Measurements from ENCODE around the gene DCP1A. TPM values are rescaled to one million over a fixed set of nuclear protein-coding genes. Genes with fewer than 3 reads are reported as not detected.

Gene DCP1A
- total and polyA plus RNA-seq, 2 donors (not counting 3 experiments of a cell fraction or from before 2014, with no cell fraction given): 32.3 to 38.0 TPM

- CTCF ChIA-PET: interaction anchor here (1.2 to 2.7 kb wide), 2 partner anchors 12 to 55 kb away, joined by 3 to 13 read pairs; no protein-coding TSS in a partner anchor
These were observed 72.3 kb downstream of the DCP1A start for GRCh38 chr3:53274938-53275605.

More at GRCh38 chr3:53274938-53275605, 72.3 kb downstream of the DCP1A start:
- Histone ChIP-seq H3K9me1 (replicated peaks; ENCODE audit: control insufficient read depth, extremely low read depth, insufficient read depth, low read length) (no peaks in the 10 kb centered on the region), H3K4me2 (ENCODE audit: insufficient read depth, low read length) (no peak overlapping the region), H3K9me3 (replicated peaks; ENCODE audit: control insufficient read depth, insufficient read depth, low read length) (no peaks in the 10 kb centered on the region), H3K27me3 (ENCODE audit: control insufficient read depth in 2 of 2, insufficient read depth in 2 of 2, low read length in 2 of 2) (no peaks in the 10 kb centered on the region), H3K27ac (ENCODE audit: insufficient read depth, low read depth, low read length) (no peak overlapping the region), H3K4me1 (ENCODE audit: control insufficient read depth, extremely low read depth, insufficient read depth, low read length) (peaks cover 7% of the 10 kb centered on the region), H2AFZ (ENCODE audit: low read depth, low read length) (no peak overlapping the region), H4K20me1 (replicated peaks; ENCODE audit: control insufficient read depth, extremely low read depth, insufficient read depth, low read length) (no peaks in the 10 kb centered on the region), H3K9ac (replicated peaks; ENCODE audit: extremely low read depth, insufficient read depth, low read length) (no peak overlapping the region), H3K36me3 (ENCODE audit: control insufficient read depth in 2 of 2, extremely low read depth in 1 of 2, insufficient read depth in 2 of 2, low read length in 2 of 2) (no peaks in the 10 kb centered on the region), H3K4me3 (replicated peaks in 1 of 3; ENCODE audit: insufficient read depth in 1 of 3, low read depth in 1 of 3, low read length in 3 of 3) (no peak overlapping the region), H3K79me2 (ENCODE audit: control insufficient read depth, insufficient read depth, low read length) (no peaks in the 10 kb centered on the region)
- BruUV-seq (replicated peaks): no TSS peak
- TF ChIP-seq CTCF (IDR thresholded peaks at IDR 0.05; ENCODE audit: extremely low read depth in 1 of 2, insufficient read depth in 1 of 2, low read depth in 1 of 2, low read length in 2 of 2) (no peak), GATA2 (IDR thresholded peaks at IDR 0.05; ENCODE audit: insufficient read depth, insufficient read length, low read depth, low read length) (no peak), JUN (IDR thresholded peaks at IDR 0.05; ENCODE audit: borderline replicate concordance, insufficient read depth, insufficient read length, low read depth) (no peak), MYC (IDR thresholded peaks at IDR 0.05; ENCODE audit: low read depth, low read length) (no peak), EZH2 (IDR thresholded peaks at IDR 0.05; ENCODE audit: borderline replicate concordance, low read depth, low read length, severe bottlenecking) (no peak), POLR2A (IDR thresholded peaks at IDR 0.05; ENCODE audit: low read depth, low read length) (no peak), FOS (IDR thresholded peaks at IDR 0.05; ENCODE audit: borderline replicate concordance, insufficient read depth, low read length) (no peak)
- no peak for DNase-seq (ENCODE audit: low read depth, low spot score)
- no peak for FAIRE-seq
- dilution Hi-C loops (cut with MboI; ENCODE audit: extremely low pct_ligation_motif_present, low sequenced_read_pairs) (no loop called here), intact Hi-C loops (cut with micrococcal nuclease) (no loop called here)
- POLR2A ChIA-PET: interaction anchor here (0.6 kb wide), 1 partner anchor 1836 kb away, joined by 4 read pairs; no protein-coding TSS in a partner anchor

All from endothelial cell of umbilical vein (primary cell).